Measurements from ENCODE around the gene UQCR10. TPM values are rescaled to one million over a fixed set of nuclear protein-coding genes. Genes with fewer than 3 reads are reported as not detected.

The UQCR10 gene
- total RNA-seq, 3 donors from 2014 or later (not counting 1 experiment from before 2014, with no cell fraction given): 33.6 to 40.8 (median 35.4) TPM

- no peaks in the 10 kb centered on the region for H3K36me3 Mint-ChIP-seq
- TF ChIP-seq, protein P1, sequence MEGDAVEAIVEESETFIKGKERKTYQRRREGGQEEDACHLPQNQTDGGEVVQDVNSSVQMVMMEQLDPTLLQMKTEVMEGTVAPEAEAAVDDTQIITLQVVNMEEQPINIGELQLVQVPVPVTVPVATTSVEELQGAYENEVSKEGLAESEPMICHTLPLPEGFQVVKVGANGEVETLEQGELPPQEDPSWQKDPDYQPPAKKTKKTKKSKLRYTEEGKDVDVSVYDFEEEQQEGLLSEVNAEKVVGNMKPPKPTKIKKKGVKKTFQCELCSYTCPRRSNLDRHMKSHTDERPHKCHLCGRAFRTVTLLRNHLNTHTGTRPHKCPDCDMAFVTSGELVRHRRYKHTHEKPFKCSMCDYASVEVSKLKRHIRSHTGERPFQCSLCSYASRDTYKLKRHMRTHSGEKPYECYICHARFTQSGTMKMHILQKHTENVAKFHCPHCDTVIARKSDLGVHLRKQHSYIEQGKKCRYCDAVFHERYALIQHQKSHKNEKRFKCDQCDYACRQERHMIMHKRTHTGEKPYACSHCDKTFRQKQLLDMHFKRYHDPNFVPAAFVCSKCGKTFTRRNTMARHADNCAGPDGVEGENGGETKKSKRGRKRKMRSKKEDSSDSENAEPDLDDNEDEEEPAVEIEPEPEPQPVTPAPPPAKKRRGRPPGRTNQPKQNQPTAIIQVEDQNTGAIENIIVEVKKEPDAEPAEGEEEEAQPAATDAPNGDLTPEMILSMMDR (IDR thresholded peaks at IDR 0.05): no peak
- no peaks in the 10 kb centered on the region for H3K4me1 ChIP-seq (ENCODE audit: control insufficient read depth, insufficient read depth, low read length)
- H3K27ac Mint-ChIP-seq: no peak overlapping the region
- H3K4me3 Mint-ChIP-seq: no peak overlapping the region
- no peaks in the 10 kb centered on the region for H3K27me3 ChIP-seq (ENCODE audit: control insufficient read depth, insufficient read depth, low read length)
- H3K9me3 Mint-ChIP-seq: no peaks in the 10 kb centered on the region
- WGBS (ENCODE audit: insufficient coverage): 58% methylated on average over 15 of the region's 15 CpGs
- H3K36me3 ChIP-seq (ENCODE audit: control insufficient read depth, insufficient read depth, low read length): peaks cover 7% of the 10 kb centered on the region
- no peak overlapping the region for H3K27ac ChIP-seq (ENCODE audit: low read length)
- H3K9me3 ChIP-seq (ENCODE audit: control insufficient read depth, insufficient read depth, low read length): no peaks in the 10 kb centered on the region
- no peak overlapping the region for H3K4me3 ChIP-seq (ENCODE audit: low read length)
- no peak for DNase-seq
- no peaks in the 10 kb centered on the region for H3K4me1 Mint-ChIP-seq
- ATAC-seq: no peak
- peaks cover 0 to 5% of the 10 kb centered on the region in 2 donors for H3K27me3 Mint-ChIP-seq (ENCODE audit: low read depth in 2 of 2)
- intact Hi-C loops (cut with micrococcal nuclease): no loop called here
These were observed 40.5 kb upstream of the UQCR10 start for GRCh38 chr22:29726512-29727130.

DNA sequence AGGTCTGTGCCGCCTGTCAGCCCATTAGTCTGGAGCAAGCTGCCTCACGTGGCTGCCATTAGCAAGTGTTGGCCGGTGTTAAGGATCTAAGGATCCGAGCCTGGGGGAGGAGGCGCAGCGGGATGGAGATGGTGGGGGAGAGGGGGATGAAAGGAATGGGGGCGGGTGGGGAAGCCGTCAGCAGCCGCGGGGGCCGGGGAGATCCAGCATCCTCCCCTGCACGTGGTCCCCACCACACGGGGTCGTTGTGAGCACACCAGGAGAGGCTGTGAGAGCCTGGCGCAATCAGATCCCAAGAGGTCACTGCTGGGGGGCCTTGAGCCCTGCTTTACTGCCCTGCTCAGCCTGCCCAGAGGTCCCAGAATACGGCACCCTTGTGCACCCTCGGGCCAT is 40.0 kb upstream of the UQCR10 start:
- Mint-ChIP-seq H3K4me1 (no peaks in the 10 kb centered on the region), H3K4me3 (no peak overlapping the region), H3K27ac (no peak overlapping the region), H3K36me3 (no peaks in the 10 kb centered on the region), H3K27me3 (ENCODE audit: low read depth in 2 of 2) (no peaks in the 10 kb centered on the region), H3K9me3 (no peaks in the 10 kb centered on the region)
- peaks cover 7% of the 10 kb centered on the region for H3K36me3 ChIP-seq (ENCODE audit: control insufficient read depth, insufficient read depth, low read length)
- DNase-seq (peak in 1 of 2 donors; percentile 35), ATAC-seq (peak in 1 of 3 donors; percentile 28)
- H3K27ac ChIP-seq (ENCODE audit: low read length): no peak overlapping the region
- intact Hi-C loops (cut with micrococcal nuclease): no loop called here
- H3K4me1 ChIP-seq (ENCODE audit: control insufficient read depth, insufficient read depth, low read length): no peaks in the 10 kb centered on the region
- no peak overlapping the region for H3K4me3 ChIP-seq (ENCODE audit: low read length)
- H3K9me3 ChIP-seq (ENCODE audit: control insufficient read depth, insufficient read depth, low read length): no peaks in the 10 kb centered on the region
- no peaks in the 10 kb centered on the region for H3K27me3 ChIP-seq (ENCODE audit: control insufficient read depth, insufficient read depth, low read length)
- TF ChIP-seq, protein P1 (IDR thresholded peaks at IDR 0.05): no peak
- WGBS (ENCODE audit: insufficient coverage): 11% methylated on average over 17 of the region's 17 CpGs

DNA sequence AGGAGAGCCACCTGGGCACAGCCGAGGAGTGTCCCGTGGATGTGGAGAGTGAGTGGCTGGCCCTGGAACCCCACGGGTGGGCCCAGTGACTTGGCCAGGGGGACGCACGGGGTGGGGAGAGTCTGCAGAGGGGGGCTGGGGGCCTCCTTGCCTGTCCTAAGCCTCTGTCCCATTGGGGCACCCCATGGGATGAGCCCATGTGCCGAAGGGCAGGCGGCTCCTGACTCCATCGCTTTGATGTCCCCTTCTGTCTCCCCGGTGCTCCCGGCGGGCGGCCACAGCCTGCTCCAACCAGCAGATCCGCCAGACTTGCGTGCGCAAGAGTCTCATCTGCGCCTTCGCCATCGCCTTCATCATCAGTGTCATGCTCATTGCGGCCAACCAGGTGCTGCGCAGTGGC is 38.0 kb upstream of the UQCR10 start:
- Mint-ChIP-seq H3K36me3 (no peaks in the 10 kb centered on the region), H3K27me3 (ENCODE audit: low read depth in 2 of 2) (no peaks in the 10 kb centered on the region), H3K4me3 (no peak overlapping the region), H3K4me1 (no peaks in the 10 kb centered on the region), H3K27ac (no peak overlapping the region), H3K9me3 (no peaks in the 10 kb centered on the region)
- DNase-seq: no peak
- ATAC-seq: no peak
- Histone ChIP-seq H3K27me3 (ENCODE audit: control insufficient read depth, insufficient read depth, low read length) (no peaks in the 10 kb centered on the region), H3K4me3 (ENCODE audit: low read length) (no peak overlapping the region), H3K27ac (ENCODE audit: low read length) (no peak overlapping the region), H3K36me3 (ENCODE audit: control insufficient read depth, insufficient read depth, low read length) (peaks cover 7% of the 10 kb centered on the region), H3K4me1 (ENCODE audit: control insufficient read depth, insufficient read depth, low read length) (no peaks in the 10 kb centered on the region), H3K9me3 (ENCODE audit: control insufficient read depth, insufficient read depth, low read length) (no peaks in the 10 kb centered on the region)
- TF ChIP-seq, protein P1 (IDR thresholded peaks at IDR 0.05): no peak
- WGBS (ENCODE audit: insufficient coverage): 97% methylated on average over 20 of the region's 20 CpGs
- intact Hi-C loops (cut with micrococcal nuclease): no loop called here
